Measurements from ENCODE around the gene ASB3.

DNA sequence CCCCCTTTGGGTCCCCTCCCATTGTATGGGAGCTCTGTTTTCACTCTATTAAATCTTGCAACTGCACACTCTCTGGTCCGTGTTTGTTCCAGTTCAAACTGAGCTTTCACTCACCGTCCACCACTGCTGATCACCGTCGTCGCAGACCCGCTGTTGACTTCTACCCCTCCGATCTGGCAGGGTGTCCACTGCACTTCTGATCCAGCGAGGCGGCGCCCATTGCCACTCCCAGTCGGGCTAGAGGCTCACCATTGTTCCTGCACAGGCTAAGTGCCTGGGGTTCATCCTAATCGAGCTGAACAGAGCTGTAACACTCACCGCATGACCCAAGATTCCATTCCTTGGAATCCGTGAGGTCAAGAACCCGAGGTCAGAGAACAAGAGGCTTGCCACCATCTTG lies 30.1 kb downstream of the ASB3 start:
- TF ChIP-seq, protein P1, sequence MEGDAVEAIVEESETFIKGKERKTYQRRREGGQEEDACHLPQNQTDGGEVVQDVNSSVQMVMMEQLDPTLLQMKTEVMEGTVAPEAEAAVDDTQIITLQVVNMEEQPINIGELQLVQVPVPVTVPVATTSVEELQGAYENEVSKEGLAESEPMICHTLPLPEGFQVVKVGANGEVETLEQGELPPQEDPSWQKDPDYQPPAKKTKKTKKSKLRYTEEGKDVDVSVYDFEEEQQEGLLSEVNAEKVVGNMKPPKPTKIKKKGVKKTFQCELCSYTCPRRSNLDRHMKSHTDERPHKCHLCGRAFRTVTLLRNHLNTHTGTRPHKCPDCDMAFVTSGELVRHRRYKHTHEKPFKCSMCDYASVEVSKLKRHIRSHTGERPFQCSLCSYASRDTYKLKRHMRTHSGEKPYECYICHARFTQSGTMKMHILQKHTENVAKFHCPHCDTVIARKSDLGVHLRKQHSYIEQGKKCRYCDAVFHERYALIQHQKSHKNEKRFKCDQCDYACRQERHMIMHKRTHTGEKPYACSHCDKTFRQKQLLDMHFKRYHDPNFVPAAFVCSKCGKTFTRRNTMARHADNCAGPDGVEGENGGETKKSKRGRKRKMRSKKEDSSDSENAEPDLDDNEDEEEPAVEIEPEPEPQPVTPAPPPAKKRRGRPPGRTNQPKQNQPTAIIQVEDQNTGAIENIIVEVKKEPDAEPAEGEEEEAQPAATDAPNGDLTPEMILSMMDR (IDR thresholded peaks at IDR 0.05): no peak
- no peak for TF ChIP-seq POLR2A (IDR thresholded peaks at IDR 0.05)

Measured in adrenal gland (tissue), 5 donors.